ENCODE results near the gene ARVCF. TPM values are rescaled to one million over a fixed set of nuclear protein-coding genes. Genes with fewer than 3 reads are reported as not detected.

The ARVCF gene, protein sequence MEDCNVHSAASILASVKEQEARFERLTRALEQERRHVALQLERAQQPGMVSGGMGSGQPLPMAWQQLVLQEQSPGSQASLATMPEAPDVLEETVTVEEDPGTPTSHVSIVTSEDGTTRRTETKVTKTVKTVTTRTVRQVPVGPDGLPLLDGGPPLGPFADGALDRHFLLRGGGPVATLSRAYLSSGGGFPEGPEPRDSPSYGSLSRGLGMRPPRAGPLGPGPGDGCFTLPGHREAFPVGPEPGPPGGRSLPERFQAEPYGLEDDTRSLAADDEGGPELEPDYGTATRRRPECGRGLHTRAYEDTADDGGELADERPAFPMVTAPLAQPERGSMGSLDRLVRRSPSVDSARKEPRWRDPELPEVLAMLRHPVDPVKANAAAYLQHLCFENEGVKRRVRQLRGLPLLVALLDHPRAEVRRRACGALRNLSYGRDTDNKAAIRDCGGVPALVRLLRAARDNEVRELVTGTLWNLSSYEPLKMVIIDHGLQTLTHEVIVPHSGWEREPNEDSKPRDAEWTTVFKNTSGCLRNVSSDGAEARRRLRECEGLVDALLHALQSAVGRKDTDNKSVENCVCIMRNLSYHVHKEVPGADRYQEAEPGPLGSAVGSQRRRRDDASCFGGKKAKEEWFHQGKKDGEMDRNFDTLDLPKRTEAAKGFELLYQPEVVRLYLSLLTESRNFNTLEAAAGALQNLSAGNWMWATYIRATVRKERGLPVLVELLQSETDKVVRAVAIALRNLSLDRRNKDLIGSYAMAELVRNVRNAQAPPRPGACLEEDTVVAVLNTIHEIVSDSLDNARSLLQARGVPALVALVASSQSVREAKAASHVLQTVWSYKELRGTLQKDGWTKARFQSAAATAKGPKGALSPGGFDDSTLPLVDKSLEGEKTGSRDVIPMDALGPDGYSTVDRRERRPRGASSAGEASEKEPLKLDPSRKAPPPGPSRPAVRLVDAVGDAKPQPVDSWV
- 35.3 TPM for polyA plus RNA-seq (2013, experiment 1 of 2)
- 32.4 TPM for polyA plus RNA-seq (2013, experiment 2 of 2)

DNA sequence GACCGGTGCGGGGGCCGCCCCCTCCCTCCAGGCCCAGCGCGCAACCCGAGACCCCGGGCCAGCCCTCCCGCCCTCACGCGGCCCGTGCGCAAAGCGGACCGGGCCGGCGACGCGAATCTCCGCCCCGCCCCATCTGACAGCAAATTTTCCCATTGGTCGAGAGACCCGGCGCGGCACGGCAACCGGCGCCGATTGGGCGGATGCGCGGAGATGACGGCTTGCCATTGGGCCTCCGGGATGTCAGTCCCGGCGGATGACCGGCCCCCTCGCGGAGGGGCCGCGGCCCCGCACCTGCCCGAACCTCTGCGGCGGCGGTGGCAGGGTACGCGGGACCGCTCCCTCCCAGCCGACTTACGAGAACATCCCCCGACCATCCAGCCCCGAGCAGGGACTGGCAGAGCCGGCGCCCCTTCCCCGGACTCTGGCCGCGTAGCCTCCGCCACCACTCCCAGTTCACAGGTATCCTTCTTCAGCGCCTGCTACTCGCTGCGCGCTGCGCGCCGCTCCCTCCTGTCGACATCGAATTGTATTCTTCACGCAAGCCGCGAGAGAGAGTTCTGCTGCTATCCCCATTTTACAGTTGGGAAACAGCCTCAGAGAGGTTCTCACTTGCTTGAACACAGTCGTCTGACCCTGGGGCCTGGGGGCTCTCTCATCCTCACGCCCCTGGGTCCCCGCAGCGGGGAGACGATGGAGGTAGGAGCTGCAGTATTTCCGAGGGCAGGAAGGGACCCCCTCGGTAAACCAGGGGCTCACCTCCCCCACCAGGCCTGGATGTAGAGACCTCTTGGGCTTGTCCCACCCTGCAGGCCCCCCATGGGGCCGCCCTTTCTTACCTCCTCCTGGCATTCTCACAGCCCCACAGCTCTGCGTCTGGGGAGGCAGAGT is at the start of gene ARVCF:
Gene ARVCF, minus strand, starts transcription at position 90 of the 888 bp plus-strand sequence. CDS start 26,029 bp downstream, outside the sequence.
- Histone ChIP-seq H3K27ac (replicated peaks; ENCODE audit: low read length) (no peak within 1 kb of the TSS), H3K9ac (ENCODE audit: low read depth, low read length, poor library complexity) (peak within 1 kb of the TSS; percentile 80), H3K14ac (ENCODE audit: low read length) (peak within 1 kb of the TSS; percentile 8), H3K36me3 (replicated peaks in 1 of 2; ENCODE audit: control insufficient read depth in 2 of 2, insufficient read depth in 2 of 2, low read length in 2 of 2) (no peaks in the 10 kb centered on the region), H2BK12ac (ENCODE audit: low read length) (no peak within 1 kb of the TSS), H2BK15ac (ENCODE audit: low read length) (no peak within 1 kb of the TSS), H2BK120ac (ENCODE audit: low read depth, low read length) (no peak within 1 kb of the TSS), H3K27me3 (ENCODE audit: control insufficient read depth in 3 of 3, insufficient read depth in 3 of 3, low read depth in 1 of 3, low read length in 3 of 3) (peaks cover 3 to 49% (median 45%) of the 10 kb centered on the region in 3 experiments), H3K18ac (ENCODE audit: low read length) (peak within 1 kb of the TSS; percentile 89), H3K79me1 (ENCODE audit: low read depth, low read length) (no peaks in the 10 kb centered on the region), H4K8ac (ENCODE audit: low read depth, low read length) (peak within 1 kb of the TSS; percentile 32), H3K23ac (ENCODE audit: low read depth, low read length, poor library complexity) (peak within 1 kb of the TSS; percentile 96), H3K4me1 (ENCODE audit: control insufficient read depth in 2 of 2, insufficient read depth in 1 of 2, low read depth in 1 of 2, low read length in 2 of 2) (peaks cover 11 to 16% of the 10 kb centered on the region in 2 donors), H3K9me3 (replicated peaks in 1 of 2; ENCODE audit: control insufficient read depth in 2 of 2, insufficient read depth in 1 of 2, low read depth in 1 of 2, low read length in 2 of 2) (no peaks in the 10 kb centered on the region), H4K91ac (ENCODE audit: low read depth, low read length, poor library complexity) (no peak within 1 kb of the TSS), H2AK5ac (ENCODE audit: low read depth, low read length) (no peak within 1 kb of the TSS), H3K4me3 (ENCODE audit: low read length in 2 of 2) (peak within 1 kb of the TSS; percentile 64 to 89), H2AFZ (ENCODE audit: low read length) (peak within 1 kb of the TSS; percentile 99), H3K4me2 (ENCODE audit: insufficient read depth, low read length, poor library complexity, severe bottlenecking) (peak within 1 kb of the TSS; percentile 92), H2BK5ac (ENCODE audit: low read length) (no peak within 1 kb of the TSS), H3K4ac (ENCODE audit: low read length) (no peak within 1 kb of the TSS)
- peak; percentile 89 for DNase-seq (ENCODE audit: low spot score)
- no CpG with 5 or more reads among the region's 79 CpGs for WGBS, 2 donors (ENCODE audit: extremely low coverage in 2 of 2, insufficient read length in 2 of 2, insufficient replicate concordance in 1 of 2)

DNA sequence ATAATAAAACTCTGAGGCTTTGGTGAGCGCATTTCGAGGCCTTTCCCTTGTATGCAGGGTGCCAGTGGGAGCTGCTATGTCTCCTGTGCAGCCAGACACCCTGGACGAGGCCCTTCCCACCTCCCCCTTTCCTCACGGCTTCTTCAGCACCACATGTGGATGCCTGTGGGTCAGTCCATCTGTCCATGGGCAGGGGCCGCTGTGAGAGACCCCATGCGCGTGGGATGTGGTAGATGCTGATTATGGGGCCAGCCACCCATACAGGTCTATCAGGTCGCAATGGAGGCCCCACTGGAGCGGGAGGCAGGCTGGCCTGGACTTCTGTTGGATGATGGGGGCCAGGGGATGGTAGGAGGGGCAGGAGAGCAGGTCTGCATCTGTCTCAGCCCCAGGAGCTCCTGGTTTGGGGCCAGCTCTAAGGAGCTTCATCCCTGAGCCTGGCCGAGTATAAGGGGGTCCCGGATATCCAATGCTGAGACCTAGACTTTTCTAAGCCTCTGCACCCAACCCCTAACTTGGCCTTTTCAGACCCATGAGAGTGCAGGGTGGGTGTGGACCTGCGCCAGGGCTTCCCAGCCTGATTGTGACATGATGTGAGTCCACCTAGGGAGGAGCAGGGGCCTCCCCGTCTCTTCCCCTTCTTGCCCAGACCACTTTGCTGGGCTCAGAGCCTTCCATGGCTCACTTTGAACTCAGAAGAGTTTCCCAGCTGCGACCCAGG is 49.4 kb upstream of the ARVCF start:
- no peak overlapping the region for H2BK15ac ChIP-seq (ENCODE audit: low read length)
- no peak overlapping the region for H2AFZ ChIP-seq (ENCODE audit: low read length)
- H3K4me1 ChIP-seq (ENCODE audit: control insufficient read depth in 2 of 2, insufficient read depth in 1 of 2, low read depth in 1 of 2, low read length in 2 of 2), result peaks cover 0 to 6% of the 10 kb centered on the region in 2 donors
- H3K14ac ChIP-seq (ENCODE audit: low read length), result peak overlapping the region; percentile 31
- no peak overlapping the region for H4K91ac ChIP-seq (ENCODE audit: low read depth, low read length, poor library complexity)
- no peak overlapping the region for H2AK5ac ChIP-seq (ENCODE audit: low read depth, low read length)
- no peak overlapping the region for H3K27ac ChIP-seq (replicated peaks; ENCODE audit: low read length)
- H3K4me2 ChIP-seq (ENCODE audit: insufficient read depth, low read length, poor library complexity, severe bottlenecking), result no peak overlapping the region
- no peak overlapping the region for H3K4ac ChIP-seq (ENCODE audit: low read length)
- H3K9ac ChIP-seq (ENCODE audit: low read depth, low read length, poor library complexity), result no peak overlapping the region
- H3K79me1 ChIP-seq (ENCODE audit: low read depth, low read length), result no peaks in the 10 kb centered on the region
- peak overlapping the region; percentile 41 for H2BK12ac ChIP-seq (ENCODE audit: low read length)
- H2BK120ac ChIP-seq (ENCODE audit: low read depth, low read length), result no peak overlapping the region
- DNase-seq (ENCODE audit: low spot score), result no peak
- no peak overlapping the region for H2BK5ac ChIP-seq (ENCODE audit: low read length)
- no CpG with 5 or more reads among the region's 14 CpGs for WGBS, 2 donors (ENCODE audit: extremely low coverage in 2 of 2, insufficient read length in 2 of 2, insufficient replicate concordance in 1 of 2)
- no peak overlapping the region for H3K4me3 ChIP-seq (ENCODE audit: low read length in 2 of 2)
- H3K9me3 ChIP-seq (replicated peaks in 1 of 2; ENCODE audit: control insufficient read depth in 2 of 2, insufficient read depth in 1 of 2, low read depth in 1 of 2, low read length in 2 of 2), result no peaks in the 10 kb centered on the region
- peaks cover 3 to 4% of the 10 kb centered on the region in 2 donors for H3K36me3 ChIP-seq (replicated peaks in 1 of 2; ENCODE audit: control insufficient read depth in 2 of 2, insufficient read depth in 2 of 2, low read length in 2 of 2)
- no peak overlapping the region for H3K18ac ChIP-seq (ENCODE audit: low read length)
- no peaks in the 10 kb centered on the region for H3K27me3 ChIP-seq (ENCODE audit: control insufficient read depth in 3 of 3, insufficient read depth in 3 of 3, low read depth in 1 of 3, low read length in 3 of 3)
- H4K8ac ChIP-seq (ENCODE audit: low read depth, low read length), result no peak overlapping the region
- H3K23ac ChIP-seq (ENCODE audit: low read depth, low read length, poor library complexity), result peak overlapping the region; percentile 25

DNA sequence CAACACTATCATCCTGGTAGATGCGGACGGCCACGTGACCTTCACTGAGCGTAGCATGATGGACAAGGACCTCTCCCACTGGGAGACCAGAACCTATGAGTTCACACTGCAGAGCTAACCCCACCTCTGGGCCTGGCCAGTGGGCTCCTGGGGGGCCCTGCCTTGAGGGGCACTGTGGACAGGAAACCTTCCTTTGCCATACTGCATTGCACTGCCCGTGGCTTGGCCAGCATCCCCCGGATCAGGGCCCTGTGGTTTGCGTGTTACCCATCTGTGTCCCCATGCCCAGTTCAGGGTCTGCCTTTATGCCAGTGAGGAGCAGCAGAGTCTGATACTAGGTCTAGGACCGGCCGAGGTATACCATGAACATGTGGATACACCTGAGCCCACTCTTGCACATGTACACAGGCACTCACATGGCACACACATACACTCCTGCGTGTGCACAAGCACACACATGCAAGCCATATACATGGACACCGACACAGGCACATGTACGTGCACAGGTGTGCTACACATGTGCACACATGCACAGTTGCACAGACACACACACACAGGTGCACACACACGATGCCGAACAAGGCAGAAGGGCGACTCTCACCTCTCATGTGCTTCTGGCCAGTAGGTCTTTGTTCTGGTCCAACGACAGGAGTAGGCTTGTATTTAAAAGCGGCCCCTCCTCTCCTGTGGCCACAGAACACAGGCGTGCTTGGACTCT is 48.1 kb upstream of the ARVCF start:
- WGBS, 2 donors (ENCODE audit: extremely low coverage in 2 of 2, insufficient read length in 2 of 2, insufficient replicate concordance in 1 of 2), result no CpG with 5 or more reads among the region's 18 CpGs
- H3K27ac ChIP-seq (replicated peaks; ENCODE audit: low read length), result no peak overlapping the region
- no peak overlapping the region for H2AFZ ChIP-seq (ENCODE audit: low read length)
- H3K36me3 ChIP-seq (replicated peaks in 1 of 2; ENCODE audit: control insufficient read depth in 2 of 2, insufficient read depth in 2 of 2, low read length in 2 of 2), result peaks cover 3 to 4% of the 10 kb centered on the region in 2 donors
- H3K4me2 ChIP-seq (ENCODE audit: insufficient read depth, low read length, poor library complexity, severe bottlenecking), result no peak overlapping the region
- peak overlapping the region; percentile 94 for H2BK12ac ChIP-seq (ENCODE audit: low read length)
- H2BK120ac ChIP-seq (ENCODE audit: low read depth, low read length), result no peak overlapping the region
- H3K9ac ChIP-seq (ENCODE audit: low read depth, low read length, poor library complexity), result peak overlapping the region; percentile 63
- H2BK15ac ChIP-seq (ENCODE audit: low read length), result peak overlapping the region; percentile 37
- no peaks in the 10 kb centered on the region for H3K9me3 ChIP-seq (replicated peaks in 1 of 2; ENCODE audit: control insufficient read depth in 2 of 2, insufficient read depth in 1 of 2, low read depth in 1 of 2, low read length in 2 of 2)
- H3K4ac ChIP-seq (ENCODE audit: low read length), result no peak overlapping the region
- no peak overlapping the region for H2BK5ac ChIP-seq (ENCODE audit: low read length)
- H3K27me3 ChIP-seq (ENCODE audit: control insufficient read depth in 3 of 3, insufficient read depth in 3 of 3, low read depth in 1 of 3, low read length in 3 of 3), result no peaks in the 10 kb centered on the region
- H4K8ac ChIP-seq (ENCODE audit: low read depth, low read length), result no peak overlapping the region
- no peak for DNase-seq (ENCODE audit: low spot score)
- H3K14ac ChIP-seq (ENCODE audit: low read length), result no peak overlapping the region
- peaks cover 0 to 6% of the 10 kb centered on the region in 2 donors for H3K4me1 ChIP-seq (ENCODE audit: control insufficient read depth in 2 of 2, insufficient read depth in 1 of 2, low read depth in 1 of 2, low read length in 2 of 2)
- peak overlapping the region in 1 of 2 donors; percentile 24 for H3K4me3 ChIP-seq (ENCODE audit: low read length in 2 of 2)
- H2AK5ac ChIP-seq (ENCODE audit: low read depth, low read length), result peak overlapping the region; percentile 70
- H3K23ac ChIP-seq (ENCODE audit: low read depth, low read length, poor library complexity), result peak overlapping the region; percentile 67
- H3K79me1 ChIP-seq (ENCODE audit: low read depth, low read length), result no peaks in the 10 kb centered on the region
- H3K18ac ChIP-seq (ENCODE audit: low read length), result no peak overlapping the region
- H4K91ac ChIP-seq (ENCODE audit: low read depth, low read length, poor library complexity), result no peak overlapping the region

Measured in neuronal stem cell (in vitro differentiated cells).